ENCODE results near the gene COL15A1.

DNA sequence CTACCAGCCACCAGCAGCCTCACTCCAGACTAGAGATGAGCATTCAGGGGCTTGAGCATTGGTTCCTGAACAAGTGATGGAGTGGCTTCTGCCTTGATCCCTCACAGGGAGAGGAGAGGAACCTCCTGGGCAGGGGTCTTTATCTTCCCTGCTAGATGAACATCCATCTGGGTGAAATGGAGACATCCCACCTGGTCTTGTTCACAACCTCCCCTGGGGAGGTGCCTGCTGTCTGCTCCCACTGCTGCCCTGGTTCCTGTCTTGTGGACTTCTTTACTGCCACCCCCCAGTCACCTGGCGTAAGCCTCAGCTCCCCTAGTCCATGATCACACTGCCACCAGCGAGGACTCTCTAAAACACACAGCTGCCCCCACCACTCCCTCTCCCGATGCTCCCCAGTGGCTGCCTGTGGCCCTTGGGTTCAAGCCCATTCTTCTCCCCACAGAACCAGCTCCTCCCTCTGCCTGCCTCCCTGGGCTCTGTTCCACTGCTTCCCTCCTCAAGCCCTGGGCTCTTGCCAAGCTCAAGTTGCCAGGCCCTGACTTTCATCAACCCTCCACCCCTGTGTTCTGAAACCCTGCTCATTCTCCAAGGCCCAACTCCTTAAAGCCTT is 51.5 kb downstream of the COL15A1 start:
- no peak for TF ChIP-seq POLR2A (IDR thresholded peaks at IDR 0.05)
- TF ChIP-seq, protein P1, sequence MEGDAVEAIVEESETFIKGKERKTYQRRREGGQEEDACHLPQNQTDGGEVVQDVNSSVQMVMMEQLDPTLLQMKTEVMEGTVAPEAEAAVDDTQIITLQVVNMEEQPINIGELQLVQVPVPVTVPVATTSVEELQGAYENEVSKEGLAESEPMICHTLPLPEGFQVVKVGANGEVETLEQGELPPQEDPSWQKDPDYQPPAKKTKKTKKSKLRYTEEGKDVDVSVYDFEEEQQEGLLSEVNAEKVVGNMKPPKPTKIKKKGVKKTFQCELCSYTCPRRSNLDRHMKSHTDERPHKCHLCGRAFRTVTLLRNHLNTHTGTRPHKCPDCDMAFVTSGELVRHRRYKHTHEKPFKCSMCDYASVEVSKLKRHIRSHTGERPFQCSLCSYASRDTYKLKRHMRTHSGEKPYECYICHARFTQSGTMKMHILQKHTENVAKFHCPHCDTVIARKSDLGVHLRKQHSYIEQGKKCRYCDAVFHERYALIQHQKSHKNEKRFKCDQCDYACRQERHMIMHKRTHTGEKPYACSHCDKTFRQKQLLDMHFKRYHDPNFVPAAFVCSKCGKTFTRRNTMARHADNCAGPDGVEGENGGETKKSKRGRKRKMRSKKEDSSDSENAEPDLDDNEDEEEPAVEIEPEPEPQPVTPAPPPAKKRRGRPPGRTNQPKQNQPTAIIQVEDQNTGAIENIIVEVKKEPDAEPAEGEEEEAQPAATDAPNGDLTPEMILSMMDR (IDR thresholded peaks at IDR 0.05), result no peak

Data from tibial nerve (tissue), 3 donors.